WTC11 (cell line): ENCODE data around the gene NOS1.

Experiments
- JUN ChIP-seq: sonication (generic); formaldehyde crosslinking; IDR thresholded peaks from 2 replicates; pipeline ENCODE4 v1.8.0; 2023; ENCODE audit warnings: mild to moderate bottlenecking, missing genetic modification reagents
- KAT7 ChIP-seq: sonication (generic); formaldehyde crosslinking; IDR thresholded peaks from 2 replicates; pipeline ENCODE4 v1.8.1; 2023; ENCODE audit warnings: missing genetic modification reagents, mild to moderate bottlenecking, borderline replicate concordance
- NFYB ChIP-seq: sonication (generic); formaldehyde crosslinking; conservative IDR thresholded peaks from 2 replicates; pipeline ENCODE4 v1.8.0; 2022; ENCODE audit warnings: low read depth, missing genetic modification reagents
- RELA ChIP-seq: sonication (generic); formaldehyde crosslinking; IDR thresholded peaks from 2 replicates; pipeline ENCODE4 v1.8.1; 2022; ENCODE audit warnings: missing genetic modification reagents, mild to moderate bottlenecking, borderline replicate concordance
- TF ChIP-seq, protein P1 (sequence below): fragments of 200-600 bp; IDR thresholded peaks from 2 replicates; pipeline ENCODE4 v1.8.0; 2022; ENCODE audit warnings: antibody characterized with exemption
- TF ChIP-seq, protein P2 (sequence below): sonication (generic); formaldehyde crosslinking; conservative IDR thresholded peaks from 2 replicates; pipeline ENCODE4 v1.8.1; 2022; ENCODE audit warnings: mild to moderate bottlenecking, missing genetic modification reagents
- TF ChIP-seq, protein P3 (sequence below): sonication (generic); formaldehyde crosslinking; IDR thresholded peaks from 2 replicates; pipeline ENCODE4 v1.8.1; 2022; ENCODE audit warnings: mild to moderate bottlenecking, missing genetic modification reagents, moderate library complexity, borderline replicate concordance

DNA sequence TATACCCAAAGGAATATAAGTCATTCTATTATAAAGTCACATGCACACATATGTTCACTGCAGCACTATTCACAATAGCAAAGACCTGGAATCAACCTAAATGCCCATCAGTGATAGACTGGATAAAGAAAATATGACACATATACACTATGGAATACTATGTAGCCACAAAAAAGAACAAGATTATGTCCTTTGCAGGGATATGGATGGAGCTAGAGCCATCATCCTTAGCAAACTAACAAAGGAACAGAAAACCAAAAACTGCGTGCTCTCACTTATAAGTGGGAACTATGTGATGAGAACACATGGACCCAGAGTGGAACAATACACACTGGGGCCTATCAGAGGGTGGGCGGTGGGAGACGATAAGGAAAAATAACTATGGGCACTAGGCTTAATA is 192.4 kb downstream of the NOS1 start:
- TF ChIP-seq JUN (CRISPR knock-in tag) (no peak), NFYB (CRISPR knock-in tag) (no peak), KAT7 (CRISPR knock-in tag) (no peak), RELA (CRISPR knock-in tag) (no peak)
- TF ChIP-seq, protein P1, sequence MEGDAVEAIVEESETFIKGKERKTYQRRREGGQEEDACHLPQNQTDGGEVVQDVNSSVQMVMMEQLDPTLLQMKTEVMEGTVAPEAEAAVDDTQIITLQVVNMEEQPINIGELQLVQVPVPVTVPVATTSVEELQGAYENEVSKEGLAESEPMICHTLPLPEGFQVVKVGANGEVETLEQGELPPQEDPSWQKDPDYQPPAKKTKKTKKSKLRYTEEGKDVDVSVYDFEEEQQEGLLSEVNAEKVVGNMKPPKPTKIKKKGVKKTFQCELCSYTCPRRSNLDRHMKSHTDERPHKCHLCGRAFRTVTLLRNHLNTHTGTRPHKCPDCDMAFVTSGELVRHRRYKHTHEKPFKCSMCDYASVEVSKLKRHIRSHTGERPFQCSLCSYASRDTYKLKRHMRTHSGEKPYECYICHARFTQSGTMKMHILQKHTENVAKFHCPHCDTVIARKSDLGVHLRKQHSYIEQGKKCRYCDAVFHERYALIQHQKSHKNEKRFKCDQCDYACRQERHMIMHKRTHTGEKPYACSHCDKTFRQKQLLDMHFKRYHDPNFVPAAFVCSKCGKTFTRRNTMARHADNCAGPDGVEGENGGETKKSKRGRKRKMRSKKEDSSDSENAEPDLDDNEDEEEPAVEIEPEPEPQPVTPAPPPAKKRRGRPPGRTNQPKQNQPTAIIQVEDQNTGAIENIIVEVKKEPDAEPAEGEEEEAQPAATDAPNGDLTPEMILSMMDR = no peak
- TF ChIP-seq, protein P2, sequence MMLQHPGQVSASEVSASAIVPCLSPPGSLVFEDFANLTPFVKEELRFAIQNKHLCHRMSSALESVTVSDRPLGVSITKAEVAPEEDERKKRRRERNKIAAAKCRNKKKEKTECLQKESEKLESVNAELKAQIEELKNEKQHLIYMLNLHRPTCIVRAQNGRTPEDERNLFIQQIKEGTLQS (CRISPR knock-in tag) = no peak
- TF ChIP-seq, protein P3, sequence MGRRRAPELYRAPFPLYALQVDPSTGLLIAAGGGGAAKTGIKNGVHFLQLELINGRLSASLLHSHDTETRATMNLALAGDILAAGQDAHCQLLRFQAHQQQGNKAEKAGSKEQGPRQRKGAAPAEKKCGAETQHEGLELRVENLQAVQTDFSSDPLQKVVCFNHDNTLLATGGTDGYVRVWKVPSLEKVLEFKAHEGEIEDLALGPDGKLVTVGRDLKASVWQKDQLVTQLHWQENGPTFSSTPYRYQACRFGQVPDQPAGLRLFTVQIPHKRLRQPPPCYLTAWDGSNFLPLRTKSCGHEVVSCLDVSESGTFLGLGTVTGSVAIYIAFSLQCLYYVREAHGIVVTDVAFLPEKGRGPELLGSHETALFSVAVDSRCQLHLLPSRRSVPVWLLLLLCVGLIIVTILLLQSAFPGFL (CRISPR knock-in tag) = no peak
